Cardiac atrium fibroblast (primary cell): ENCODE results near the gene GLO1. TPM values are rescaled to one million over a fixed set of nuclear protein-coding genes. Genes with fewer than 3 reads are reported as not detected.

ENCODE experiments used
- total RNA-seq: library from RNA; depleted of rRNA; stranded (reverse); fragments of >200 nt; gene quantifications from 2 replicates; pipeline ENCODE4 v1.2.3, GENCODE V29; 2015

GLO1 gene
- 116 and 124 TPM in 2 replicates for total RNA-seq

DNA sequence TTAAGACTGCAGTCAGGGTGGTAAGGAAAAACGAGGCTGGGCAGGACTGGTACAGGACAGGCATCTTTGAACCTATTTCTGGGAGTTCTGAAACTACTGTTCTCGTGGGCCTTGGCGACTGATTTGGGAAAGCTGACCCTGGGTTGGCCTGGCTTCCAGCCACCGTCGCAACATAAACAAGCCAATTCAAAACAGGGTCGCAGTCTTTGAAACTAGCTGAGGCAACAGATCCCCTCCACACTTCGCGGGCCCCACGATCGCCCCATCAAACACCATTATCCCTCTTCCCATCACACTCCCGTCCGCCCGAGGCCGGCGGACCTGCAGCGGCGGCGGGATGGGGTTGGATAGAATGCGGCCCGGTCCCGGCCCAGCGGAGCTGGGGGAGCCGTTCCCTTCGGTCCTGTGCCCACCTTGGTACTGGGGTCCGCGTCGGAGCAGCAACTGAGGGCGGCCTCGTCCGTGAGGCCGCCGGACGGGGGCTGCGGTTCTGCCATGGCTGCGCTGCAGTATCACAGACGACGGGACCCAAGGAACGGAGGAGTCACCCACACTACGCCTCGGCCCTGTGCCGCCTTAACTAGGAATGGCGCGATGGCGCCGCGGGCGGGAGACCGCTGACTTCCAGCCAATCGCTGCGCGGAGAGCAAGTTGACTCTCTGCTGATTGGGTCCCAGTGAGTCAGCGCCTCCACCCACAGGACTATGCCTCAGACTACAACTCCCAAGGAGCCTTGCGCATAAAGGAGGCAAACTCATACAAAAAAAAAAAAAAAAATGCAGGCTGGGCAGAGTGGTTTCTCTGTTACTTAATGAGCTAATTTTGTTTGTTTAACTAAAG lies at the start of gene GLO1:
Gene GLO1, minus strand, starts transcription at position 588 of the 840 bp plus-strand sequence. Its CDS starts 91 bp downstream, at position 497.

DNA sequence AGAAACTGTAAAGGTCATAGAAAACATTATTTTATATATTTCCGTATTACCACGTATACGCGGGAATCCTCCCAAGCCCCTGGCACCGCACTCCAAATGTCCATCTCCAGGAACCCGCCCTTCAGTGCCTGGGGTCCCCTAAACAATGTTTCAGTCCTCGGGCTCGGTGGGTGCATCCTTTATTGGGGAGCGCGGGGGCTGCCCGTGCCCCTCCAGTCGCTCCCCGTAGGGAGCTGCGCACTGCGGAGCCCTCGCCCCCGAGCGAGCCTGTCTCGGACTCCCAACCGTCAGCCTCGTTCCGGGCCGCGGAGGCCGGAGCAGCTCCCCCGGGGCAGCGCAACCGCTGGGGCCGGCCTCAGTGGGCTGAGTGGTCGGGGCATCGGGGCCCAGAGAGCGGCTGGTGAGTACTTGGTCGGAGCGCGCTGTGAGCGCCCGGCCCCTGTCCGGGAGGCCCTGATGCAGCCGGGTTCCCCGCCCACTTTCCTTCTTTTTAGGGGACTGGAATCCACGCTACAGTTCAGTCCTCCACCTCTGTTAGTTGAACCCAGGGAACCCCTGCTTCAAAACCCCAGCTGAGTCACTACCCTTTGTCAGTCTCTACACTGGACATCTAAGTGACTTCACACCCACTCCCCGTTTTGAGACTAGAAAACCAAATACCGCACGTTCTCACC lies 12.2 kb upstream of the GLO1 start, which contains the start of gene DNAH8:
Gene DNAH8, plus strand, starts transcription at position 296 of the 674 bp plus-strand sequence. CDS start 7,499 bp downstream, outside the sequence.

DNA sequence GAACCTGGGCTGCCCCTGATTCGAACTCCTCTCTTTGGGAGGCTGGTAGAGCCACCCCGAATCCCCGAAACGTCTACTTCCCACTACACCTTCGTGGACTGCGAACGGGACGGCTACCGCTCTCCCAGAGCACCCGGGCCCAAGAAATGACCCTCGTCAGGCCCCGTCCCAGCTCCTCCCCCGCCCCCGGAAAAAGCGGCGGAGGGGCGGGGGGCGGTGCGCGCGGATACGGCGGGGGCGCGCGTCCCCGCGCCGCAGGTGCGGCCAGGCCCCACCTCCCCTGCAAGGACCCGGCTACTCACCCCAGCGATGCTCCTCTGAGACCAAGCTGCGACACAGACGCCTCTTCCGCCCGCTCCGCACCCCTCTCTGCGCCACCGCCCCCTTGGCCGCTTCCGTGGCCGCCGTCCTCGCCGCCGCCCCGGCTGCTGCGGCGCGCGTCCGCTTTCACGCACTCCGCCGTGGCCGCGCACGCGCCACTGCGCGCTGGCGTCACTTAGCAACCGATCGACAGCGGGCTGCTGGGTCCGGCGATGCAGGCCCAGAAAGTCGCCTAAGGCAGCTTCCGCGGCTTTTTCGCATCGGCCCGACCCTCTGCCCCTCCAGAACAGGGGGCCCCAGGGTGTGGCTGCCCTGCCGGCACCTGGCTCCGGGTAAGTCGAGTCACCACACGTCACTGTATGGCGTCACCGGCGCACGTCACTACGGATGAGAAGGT lies 63.3 kb downstream of the GLO1 start, which contains the start of gene BTBD9:
Gene BTBD9, minus strand, starts transcription at position 432 of the 718 bp plus-strand sequence.

Other genes with a start within 250 kb of the GLO1 start
- 2.2 and 8.7 TPM in 2 replicates for gene BTBD9, start 63.2 kb downstream of the GLO1 start, total RNA-seq
- not detected in 2 replicates for gene DNAH8, start 12.2 kb upstream of the GLO1 start, total RNA-seq